HFF-Myc (cell line): ENCODE results near the gene PRDM16.

Experiments used
- DNase-seq: peaks from one replicate; pipeline ENCODE4 v3.0.0-alpha.2; 2011; ENCODE audit warnings: low read depth; ENCODE audit errors: extremely low read depth
- H3K4me3 ChIP-seq: replicated peaks from 2 replicates; pipeline ENCODE4 v1.5.1; 2011; ENCODE audit warnings: low read depth, mild to moderate bottlenecking, control low read depth, low read length
- CTCF ChIP-seq: IDR thresholded peaks from 2 replicates; pipeline ENCODE4 v1.5.1; 2012; ENCODE audit warnings: mild to moderate bottlenecking, low read depth, low read length, control low read depth; ENCODE audit errors: missing control alignments

Gene PRDM16

GRCh38 chr1:3314491-3315381, 245.7 kb downstream of the PRDM16 start:
- no peak overlapping the region for H3K4me3 ChIP-seq
- peak; percentile 61 for DNase-seq
- no peak for TF ChIP-seq CTCF

DNA sequence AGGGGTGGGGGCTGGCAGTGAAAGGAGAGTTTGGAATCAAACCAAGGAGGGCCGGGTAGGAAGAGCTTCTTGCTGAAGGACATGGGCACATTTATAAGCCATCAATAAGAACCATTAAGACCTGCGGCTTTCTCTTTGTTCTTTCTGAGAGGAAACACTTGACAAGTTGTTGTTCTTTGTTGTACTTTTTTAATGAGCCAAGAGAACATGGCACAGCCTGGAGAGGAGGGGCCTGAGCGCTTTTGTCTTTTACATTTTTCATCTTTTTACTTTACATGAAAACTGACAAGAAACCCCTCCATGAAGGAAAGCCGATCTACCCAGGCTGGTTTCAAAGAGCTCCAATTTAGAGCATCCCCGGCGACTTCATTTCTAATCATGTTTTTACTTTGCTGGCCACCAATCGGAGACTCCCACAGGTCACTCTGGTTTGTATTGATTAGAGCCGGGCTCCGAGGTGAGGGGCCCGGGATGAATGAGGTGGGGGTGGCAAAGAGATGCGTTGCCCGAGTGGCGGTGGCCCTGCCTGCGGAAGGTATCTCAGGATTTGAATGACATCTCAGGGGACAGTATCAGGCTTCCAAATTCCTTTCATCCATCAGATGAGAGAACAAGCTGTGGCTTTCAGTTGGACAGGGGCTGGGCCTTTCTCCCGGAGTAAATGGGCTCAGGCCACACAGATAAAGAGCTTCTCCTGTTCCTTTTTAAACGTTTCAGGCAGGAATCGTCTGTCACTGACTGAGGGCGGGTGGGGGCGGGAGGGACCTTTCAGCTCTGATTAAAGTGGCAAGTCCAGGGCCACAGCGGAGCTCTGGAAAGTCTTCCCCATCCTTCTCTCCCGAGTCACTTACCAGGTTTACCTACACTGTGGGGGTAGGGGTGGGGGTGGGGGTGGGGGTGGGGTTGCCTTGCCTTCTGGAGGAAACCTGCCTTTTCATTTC, 246.7 kb downstream of the PRDM16 start:
- TF ChIP-seq CTCF, result no peak
- H3K4me3 ChIP-seq, result no peak overlapping the region
- no peak for DNase-seq

DNA sequence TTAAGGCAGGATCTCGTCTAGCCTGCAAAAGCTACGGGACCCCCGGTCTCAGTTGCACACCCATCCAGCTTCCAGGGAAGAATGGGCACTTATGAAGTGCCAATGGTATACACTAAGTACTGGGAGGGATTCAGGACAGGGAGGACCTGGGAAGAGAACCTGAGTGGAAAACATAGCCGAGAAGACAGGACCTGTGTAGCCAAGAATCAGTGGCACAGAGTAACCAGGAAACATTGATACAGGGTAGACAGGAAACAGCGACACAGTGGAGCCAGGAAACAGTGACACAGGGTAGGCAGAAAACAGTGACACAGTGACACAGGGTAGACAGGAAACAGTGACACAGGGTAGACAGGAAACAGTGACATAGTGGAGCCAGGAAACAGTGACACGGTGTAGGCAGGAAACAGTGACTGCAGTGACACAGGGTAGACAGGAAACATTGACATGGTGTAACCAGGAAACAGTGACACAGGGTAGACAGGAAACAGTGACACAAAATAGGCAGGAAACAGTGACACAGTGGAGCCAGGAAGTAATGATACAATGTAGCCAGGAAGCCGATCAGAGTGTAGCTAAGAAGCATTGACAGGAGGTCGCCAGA, 247.4 kb downstream of the PRDM16 start:
- no peak for DNase-seq
- TF ChIP-seq CTCF, result no peak
- no peak overlapping the region for H3K4me3 ChIP-seq

- H3K4me3 ChIP-seq, result no peak overlapping the region
- DNase-seq, result no peak
- TF ChIP-seq CTCF, result no peak
Measured at GRCh38 chr1:3317456-3317855, 248.5 kb downstream of the PRDM16 start.

DNA sequence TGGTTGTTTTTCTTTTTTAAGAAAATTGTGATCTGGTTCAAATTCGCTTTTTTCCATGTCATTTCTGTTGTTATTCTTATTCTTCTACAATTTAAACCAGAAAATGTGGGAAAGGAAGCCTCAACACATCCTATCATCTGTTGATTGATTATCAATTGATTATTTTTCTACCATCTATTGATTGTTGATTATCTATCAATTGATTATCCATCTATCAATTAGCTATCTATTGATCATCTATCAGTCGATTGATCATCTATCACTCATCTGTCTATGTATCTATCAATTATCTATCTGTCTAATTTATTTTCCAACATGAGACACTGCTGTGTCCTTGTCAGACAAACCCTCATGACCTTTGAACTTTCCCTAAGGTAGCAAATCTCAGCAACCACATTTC, 249.3 kb downstream of the PRDM16 start:
- DNase-seq, result no peak
- H3K4me3 ChIP-seq, result no peak overlapping the region
- no peak for TF ChIP-seq CTCF

GRCh38 chr1:3319874-3320245, 250.9 kb downstream of the PRDM16 start:
- peak; percentile 79 for TF ChIP-seq CTCF
- no peak overlapping the region for H3K4me3 ChIP-seq
- DNase-seq, result no peak
